Measurements from ENCODE around the gene MDC1. TPM values are rescaled to one million over a fixed set of nuclear protein-coding genes. Genes with fewer than 3 reads are reported as not detected.

MDC1 gene
- total and polyA plus RNA-seq, 2 of the 13 experiments (the other 11 are each of a cell fraction or from before 2014, with no cell fraction given), result 8.4 to 14.0 TPM

DNA sequence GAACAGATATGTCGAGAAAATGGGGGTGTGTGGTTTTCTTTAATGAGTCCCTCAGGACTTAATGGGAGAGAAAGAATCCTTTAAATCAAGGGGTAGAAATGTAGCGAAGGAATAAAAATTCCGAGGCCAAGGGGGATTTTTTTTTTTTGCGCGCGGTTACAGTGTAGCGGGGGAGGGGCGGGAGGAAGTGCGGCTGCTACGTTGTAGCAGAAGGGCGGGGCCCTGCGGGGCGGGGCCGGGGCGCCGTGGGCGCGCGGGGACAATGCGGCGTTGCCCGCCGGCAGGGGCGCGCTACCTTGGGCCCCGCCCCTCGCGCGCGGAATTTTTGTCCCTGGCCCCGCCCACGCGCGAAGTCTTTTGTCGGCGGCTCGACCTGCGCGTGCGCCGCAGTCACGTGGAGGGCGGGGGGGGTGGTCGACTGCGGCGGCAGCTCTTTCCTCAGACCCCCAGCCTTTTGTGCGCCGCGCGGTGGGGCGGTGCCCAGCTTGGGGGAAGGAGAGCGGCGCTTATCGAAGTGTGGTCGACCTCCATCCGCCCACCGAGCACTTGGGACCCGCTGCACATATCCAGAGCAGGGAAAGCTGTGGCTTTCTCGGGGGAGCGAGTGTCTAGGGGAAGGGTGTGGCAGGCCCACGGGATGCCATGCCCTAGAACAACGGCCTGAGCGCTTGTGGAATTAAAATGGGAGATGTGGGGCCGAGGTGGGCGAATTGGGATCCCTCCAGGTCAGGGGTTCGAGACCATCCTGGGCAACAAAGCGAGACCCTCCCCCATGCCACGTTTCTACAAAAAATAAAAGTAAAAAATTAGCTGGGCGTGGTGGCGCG, 4.3 kb upstream of the MDC1 start (continued):
- TF ChIP-seq, protein P1, sequence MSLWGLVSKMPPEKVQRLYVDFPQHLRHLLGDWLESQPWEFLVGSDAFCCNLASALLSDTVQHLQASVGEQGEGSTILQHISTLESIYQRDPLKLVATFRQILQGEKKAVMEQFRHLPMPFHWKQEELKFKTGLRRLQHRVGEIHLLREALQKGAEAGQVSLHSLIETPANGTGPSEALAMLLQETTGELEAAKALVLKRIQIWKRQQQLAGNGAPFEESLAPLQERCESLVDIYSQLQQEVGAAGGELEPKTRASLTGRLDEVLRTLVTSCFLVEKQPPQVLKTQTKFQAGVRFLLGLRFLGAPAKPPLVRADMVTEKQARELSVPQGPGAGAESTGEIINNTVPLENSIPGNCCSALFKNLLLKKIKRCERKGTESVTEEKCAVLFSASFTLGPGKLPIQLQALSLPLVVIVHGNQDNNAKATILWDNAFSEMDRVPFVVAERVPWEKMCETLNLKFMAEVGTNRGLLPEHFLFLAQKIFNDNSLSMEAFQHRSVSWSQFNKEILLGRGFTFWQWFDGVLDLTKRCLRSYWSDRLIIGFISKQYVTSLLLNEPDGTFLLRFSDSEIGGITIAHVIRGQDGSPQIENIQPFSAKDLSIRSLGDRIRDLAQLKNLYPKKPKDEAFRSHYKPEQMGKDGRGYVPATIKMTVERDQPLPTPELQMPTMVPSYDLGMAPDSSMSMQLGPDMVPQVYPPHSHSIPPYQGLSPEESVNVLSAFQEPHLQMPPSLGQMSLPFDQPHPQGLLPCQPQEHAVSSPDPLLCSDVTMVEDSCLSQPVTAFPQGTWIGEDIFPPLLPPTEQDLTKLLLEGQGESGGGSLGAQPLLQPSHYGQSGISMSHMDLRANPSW (CRISPR knock-in tag; IDR thresholded peaks at IDR 0.05; ENCODE audit: borderline replicate concordance), result no peak
- TF ChIP-seq PHF5A (CRISPR knock-in tag; IDR thresholded peaks at IDR 0.05; ENCODE audit: low read depth, unreplicated experiment) (peak; percentile 88), MAFG (CRISPR knock-in tag; IDR thresholded peaks at IDR 0.05) (no peak), NFIC (IDR thresholded peaks at IDR 0.05; ENCODE audit: low read length) (no peak), SNAPC2 (CRISPR knock-in tag; IDR thresholded peaks at IDR 0.05) (no peak), ATRX (CRISPR knock-in tag; IDR thresholded peaks at IDR 0.05; ENCODE audit: borderline replicate concordance) (no peak), ZBTB21 (CRISPR knock-in tag; IDR thresholded peaks at IDR 0.05) (0 out of 2 replicates have a peak, but pooled peaks have one; percentile 32)
- TF ChIP-seq, protein P2, sequence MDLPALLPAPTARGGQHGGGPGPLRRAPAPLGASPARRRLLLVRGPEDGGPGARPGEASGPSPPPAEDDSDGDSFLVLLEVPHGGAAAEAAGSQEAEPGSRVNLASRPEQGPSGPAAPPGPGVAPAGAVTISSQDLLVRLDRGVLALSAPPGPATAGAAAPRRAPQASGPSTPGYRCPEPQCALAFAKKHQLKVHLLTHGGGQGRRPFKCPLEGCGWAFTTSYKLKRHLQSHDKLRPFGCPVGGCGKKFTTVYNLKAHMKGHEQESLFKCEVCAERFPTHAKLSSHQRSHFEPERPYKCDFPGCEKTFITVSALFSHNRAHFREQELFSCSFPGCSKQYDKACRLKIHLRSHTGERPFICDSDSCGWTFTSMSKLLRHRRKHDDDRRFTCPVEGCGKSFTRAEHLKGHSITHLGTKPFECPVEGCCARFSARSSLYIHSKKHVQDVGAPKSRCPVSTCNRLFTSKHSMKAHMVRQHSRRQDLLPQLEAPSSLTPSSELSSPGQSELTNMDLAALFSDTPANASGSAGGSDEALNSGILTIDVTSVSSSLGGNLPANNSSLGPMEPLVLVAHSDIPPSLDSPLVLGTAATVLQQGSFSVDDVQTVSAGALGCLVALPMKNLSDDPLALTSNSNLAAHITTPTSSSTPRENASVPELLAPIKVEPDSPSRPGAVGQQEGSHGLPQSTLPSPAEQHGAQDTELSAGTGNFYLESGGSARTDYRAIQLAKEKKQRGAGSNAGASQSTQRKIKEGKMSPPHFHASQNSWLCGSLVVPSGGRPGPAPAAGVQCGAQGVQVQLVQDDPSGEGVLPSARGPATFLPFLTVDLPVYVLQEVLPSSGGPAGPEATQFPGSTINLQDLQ (CRISPR knock-in tag; IDR thresholded peaks at IDR 0.05), result no peak
- TF ChIP-seq, protein P3, sequence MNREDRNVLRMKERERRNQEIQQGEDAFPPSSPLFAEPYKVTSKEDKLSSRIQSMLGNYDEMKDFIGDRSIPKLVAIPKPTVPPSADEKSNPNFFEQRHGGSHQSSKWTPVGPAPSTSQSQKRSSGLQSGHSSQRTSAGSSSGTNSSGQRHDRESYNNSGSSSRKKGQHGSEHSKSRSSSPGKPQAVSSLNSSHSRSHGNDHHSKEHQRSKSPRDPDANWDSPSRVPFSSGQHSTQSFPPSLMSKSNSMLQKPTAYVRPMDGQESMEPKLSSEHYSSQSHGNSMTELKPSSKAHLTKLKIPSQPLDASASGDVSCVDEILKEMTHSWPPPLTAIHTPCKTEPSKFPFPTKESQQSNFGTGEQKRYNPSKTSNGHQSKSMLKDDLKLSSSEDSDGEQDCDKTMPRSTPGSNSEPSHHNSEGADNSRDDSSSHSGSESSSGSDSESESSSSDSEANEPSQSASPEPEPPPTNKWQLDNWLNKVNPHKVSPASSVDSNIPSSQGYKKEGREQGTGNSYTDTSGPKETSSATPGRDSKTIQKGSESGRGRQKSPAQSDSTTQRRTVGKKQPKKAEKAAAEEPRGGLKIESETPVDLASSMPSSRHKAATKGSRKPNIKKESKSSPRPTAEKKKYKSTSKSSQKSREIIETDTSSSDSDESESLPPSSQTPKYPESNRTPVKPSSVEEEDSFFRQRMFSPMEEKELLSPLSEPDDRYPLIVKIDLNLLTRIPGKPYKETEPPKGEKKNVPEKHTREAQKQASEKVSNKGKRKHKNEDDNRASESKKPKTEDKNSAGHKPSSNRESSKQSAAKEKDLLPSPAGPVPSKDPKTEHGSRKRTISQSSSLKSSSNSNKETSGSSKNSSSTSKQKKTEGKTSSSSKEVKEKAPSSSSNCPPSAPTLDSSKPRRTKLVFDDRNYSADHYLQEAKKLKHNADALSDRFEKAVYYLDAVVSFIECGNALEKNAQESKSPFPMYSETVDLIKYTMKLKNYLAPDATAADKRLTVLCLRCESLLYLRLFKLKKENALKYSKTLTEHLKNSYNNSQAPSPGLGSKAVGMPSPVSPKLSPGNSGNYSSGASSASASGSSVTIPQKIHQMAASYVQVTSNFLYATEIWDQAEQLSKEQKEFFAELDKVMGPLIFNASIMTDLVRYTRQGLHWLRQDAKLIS (CRISPR knock-in tag; IDR thresholded peaks at IDR 0.05), result no peak
- TF ChIP-seq, protein P4, sequence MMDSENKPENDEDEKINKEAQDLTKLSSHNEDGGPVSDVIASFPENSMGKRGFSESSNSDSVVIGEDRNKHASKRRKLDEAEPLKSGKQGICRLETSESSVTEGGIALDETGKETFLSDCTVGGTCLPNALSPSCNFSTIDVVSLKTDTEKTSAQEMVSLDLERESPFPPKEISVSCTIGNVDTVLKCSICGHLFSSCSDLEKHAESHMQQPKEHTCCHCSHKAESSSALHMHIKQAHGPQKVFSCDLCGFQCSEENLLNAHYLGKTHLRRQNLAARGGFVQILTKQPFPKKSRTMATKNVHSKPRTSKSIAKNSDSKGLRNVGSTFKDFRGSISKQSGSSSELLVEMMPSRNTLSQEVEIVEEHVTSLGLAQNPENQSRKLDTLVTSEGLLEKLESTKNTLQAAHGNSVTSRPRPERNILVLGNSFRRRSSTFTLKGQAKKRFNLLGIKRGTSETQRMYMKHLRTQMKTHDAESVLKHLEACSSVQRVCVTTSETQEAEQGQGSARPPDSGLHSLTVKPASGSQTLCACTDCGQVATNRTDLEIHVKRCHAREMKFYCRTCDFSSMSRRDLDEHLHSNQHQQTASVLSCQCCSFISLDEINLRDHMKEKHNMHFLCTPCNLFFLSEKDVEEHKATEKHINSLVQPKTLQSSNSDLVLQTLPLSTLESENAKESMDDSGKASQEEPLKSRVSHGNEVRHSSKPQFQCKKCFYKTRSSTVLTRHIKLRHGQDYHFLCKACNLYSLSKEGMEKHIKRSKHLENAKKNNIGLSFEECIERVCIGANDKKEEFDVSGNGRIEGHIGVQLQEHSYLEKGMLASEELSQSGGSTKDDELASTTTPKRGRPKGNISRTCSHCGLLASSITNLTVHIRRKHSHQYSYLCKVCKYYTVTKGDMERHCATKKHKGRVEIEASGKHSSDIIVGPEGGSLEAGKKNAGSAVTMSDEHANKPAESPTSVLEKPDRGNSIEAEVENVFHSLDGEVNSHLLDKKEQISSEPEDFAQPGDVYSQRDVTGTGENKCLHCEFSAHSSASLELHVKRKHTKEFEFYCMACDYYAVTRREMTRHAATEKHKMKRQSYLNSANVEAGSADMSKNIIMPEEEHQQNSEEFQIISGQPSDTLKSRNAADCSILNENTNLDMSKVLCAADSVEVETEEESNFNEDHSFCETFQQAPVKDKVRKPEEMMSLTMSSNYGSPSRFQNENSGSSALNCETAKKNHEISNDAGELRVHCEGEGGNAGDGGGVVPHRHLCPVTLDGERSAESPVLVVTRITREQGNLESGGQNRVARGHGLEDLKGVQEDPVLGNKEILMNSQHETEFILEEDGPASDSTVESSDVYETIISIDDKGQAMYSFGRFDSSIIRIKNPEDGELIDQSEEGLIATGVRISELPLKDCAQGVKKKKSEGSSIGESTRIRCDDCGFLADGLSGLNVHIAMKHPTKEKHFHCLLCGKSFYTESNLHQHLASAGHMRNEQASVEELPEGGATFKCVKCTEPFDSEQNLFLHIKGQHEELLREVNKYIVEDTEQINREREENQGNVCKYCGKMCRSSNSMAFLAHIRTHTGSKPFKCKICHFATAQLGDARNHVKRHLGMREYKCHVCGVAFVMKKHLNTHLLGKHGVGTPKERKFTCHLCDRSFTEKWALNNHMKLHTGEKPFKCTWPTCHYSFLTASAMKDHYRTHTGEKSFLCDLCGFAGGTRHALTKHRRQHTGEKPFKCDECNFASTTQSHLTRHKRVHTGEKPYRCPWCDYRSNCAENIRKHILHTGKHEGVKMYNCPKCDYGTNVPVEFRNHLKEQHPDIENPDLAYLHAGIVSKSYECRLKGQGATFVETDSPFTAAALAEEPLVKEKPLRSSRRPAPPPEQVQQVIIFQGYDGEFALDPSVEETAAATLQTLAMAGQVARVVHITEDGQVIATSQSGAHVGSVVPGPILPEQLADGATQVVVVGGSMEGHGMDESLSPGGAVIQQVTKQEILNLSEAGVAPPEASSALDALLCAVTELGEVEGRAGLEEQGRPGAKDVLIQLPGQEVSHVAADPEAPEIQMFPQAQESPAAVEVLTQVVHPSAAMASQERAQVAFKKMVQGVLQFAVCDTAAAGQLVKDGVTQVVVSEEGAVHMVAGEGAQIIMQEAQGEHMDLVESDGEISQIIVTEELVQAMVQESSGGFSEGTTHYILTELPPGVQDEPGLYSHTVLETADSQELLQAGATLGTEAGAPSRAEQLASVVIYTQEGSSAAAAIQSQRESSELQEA (CRISPR knock-in tag; IDR thresholded peaks at IDR 0.05; ENCODE audit: not compliant biosample characterization), result no peak

Data from HepG2 (cell line).